NCI-H146 (cell line): ENCODE results near the gene DLX3.

ENCODE experiments used
- DNase-seq: peaks from one replicate; lab custom pipeline; 2025; lab: John Stamatoyannopoulos, UW

The DLX3 gene

DNA sequence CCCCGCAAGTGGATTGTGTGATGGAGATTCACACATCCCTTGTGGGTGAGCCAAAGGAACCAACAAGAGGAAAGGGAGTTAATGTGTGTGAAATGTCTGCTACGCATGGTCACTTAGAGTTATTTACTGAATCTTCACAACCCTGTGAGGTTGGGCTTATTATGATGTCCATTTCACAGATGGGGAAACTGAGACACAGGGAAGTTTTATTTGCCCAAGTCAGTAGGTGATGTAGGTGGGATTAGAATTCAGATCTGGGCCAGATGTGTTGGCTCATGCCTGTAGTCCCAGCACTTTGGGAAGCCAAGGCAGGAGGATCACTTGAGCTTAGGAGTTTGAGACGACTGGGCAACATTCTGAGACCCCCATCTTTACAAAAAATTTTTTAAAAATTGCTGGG is 37.7 kb downstream of the DLX3 start:
- DNase-seq: no peak

DNA sequence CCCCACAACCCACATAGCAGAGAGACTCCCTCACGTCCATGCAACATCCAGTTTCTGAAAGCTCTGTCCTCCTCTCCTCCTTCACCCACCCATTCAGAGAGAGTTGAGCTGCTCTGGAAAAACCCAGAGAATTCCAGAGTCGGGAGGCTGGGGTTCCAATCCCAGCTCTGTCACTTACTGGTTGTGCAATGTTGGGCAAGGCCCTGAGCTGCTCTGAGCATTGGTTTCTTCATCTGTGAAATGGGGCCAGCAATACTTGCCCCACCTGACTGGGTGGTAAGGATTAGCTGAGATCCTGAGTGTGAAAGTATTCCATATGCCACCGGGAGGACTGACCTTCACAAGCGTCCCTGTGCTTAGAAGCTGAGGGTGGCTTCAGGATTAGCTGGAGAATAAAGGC is 38.2 kb downstream of the DLX3 start:
- DNase-seq: no peak

DNA sequence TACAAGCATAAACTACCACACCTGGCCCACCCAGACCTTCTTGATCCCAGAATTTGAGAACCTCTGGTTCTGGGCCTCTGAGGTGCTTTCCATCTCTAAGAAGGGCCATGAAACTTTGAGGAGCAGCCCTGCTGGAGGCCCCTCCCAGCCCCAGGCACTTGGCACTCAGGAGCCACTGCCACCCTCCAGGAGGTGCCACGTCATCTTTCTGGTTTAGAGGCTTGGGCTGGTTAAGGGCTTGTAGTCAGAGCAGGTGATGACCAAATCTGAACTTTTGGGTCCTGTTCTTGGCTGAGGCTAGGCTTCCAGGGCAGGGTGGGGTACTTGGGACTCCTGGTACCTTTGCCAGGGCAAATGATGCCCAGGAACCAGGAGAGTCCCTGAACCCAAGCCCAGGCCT is 39.9 kb downstream of the DLX3 start:
- no peak for DNase-seq

DNA sequence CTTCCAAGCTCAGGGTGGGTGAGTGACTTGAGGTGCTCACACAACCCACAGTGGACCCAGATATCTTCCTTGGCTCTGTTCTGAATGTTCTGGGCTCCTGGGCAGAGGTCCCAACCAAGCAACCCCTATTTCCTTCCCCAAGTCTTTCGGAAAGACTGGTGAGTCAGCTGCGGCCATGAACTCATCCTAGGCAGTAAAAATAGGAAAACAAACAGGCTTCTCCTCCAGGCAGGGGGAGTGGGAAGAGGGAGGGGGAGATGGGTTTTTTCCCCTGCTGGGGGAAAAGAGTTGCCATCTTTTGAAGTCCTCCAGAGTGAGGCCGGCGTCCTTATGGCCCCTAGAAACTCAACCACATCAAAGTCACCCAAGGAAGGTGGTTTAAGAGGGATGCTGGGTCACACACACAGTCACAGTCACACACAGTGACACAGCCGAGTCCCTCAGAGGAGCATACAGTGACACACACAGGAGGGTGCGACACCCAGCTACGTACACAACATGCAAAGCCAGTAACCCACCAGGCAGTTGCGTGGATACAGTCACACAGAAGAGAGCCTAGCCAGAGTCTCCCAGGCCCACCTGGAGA is 42.0 kb downstream of the DLX3 start:
- no peak for DNase-seq

DNA sequence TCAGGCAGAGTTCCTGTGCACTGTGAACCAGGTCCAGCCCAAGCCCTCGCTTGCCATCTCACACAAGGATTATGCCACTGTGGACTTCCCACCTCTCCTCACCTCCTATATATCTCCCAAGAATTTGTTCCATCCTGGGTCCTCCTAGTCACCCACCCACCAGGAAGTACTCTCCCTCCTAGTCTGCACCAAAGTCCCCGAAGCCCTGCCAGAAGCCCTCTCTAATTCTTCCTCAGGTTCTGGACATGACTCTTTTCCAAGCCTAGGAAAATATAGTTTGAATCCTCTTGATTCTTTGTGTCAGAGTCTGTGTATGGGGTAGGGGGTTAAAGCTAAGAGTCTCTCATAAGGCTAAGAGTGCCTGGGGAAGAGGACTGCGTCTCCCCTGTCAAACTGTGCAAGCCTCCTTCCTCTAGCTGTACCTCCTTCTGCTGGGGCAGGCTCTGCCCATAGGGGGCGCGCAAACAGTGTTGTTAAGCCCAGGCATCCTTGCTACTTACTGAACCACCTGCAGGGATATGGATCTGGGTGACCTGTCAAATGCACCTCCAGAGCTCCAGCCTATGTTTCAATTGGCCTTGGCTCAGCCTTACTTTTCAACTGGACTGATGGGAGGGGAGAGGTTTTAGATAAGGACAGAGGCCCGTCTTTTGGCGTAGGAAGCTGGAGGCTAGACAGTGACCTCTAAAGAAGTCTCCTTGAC is 42.7 kb downstream of the DLX3 start:
- DNase-seq: peak; percentile 65

DNA sequence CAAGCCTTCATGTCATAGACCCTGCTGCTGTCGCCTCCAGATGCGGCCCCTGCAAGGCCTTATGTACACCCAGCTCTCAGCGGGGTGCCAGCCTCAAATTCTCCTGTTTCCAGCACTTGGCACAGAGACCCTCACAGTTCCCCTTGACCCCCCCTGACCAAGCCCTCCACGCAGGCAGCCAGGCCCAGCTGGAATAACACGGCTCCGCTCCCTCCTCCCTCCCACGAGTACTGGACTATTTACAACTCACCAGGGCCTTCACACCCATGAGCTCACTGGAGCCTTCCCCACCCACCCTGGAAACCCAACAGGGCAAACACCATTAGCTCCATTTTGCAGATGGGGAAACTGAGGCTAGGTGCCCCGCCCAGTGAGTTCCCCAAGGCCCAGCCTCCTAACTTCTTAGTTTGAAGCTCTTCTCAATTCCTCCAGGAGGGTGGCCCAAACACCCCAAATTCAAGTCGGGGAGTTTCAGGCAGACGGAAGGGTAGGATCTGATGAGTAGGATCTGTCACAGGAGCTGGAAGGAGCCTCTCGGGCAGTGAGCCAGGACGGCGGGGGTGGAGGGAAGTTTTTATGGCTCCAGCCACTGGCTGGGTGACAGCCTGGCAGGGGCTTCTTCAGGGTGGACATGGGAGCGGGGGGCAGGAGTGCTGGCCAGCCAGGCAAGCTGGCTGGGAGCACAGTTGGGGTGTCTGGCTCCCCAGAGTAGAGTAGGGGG is 43.5 kb downstream of the DLX3 start:
- no peak for DNase-seq

DNA sequence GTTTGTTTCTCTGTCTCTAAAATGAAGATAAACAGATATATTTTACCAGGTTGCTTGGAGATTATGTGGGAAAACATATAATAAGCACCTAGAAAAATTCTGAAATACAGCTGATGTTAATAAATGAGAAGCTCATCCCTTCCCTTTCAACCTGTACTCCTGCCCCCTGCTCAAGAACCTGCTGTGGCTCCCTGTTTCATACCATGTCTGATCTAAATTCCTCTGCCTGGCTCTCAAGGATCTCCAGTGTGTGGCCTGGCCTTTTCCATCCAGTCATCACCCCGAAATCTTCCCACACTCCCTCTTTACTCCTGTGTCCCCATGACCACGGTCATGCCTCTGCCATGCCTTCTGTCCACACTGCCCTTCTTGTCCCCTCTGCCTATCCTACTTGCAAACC is 45.4 kb downstream of the DLX3 start:
- DNase-seq: no peak

DNA sequence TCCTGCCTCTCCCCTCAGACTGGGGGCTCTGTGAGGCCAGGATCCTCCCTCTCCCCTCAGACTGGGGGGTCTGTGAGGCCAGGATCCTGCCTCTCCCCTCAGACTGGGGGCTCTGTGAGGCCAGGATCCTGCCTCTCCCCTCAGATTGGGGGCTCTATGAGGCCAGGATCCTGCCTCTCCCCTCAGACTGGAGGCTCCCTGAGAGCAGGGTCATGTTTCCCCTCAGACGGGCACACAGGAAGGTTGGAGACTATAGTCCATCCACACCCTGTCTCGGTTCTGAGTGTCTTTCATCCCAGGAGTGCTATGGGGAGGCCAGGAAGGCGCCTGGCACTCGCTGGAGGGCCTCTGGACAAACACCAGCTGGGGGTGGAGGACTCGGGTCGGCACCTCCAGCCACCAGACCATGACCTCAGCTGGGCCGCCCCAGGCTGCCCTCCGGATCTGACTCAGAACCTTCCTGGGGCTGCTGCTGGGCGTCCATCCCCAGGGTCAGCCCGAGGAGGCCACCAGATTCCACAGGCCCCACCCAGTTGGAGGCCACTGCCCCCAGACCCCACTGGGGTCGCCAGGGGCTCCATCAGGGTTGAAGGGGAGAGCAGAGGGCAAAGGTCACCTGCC is 48.0 kb downstream of the DLX3 start:
- no peak for DNase-seq

DNA sequence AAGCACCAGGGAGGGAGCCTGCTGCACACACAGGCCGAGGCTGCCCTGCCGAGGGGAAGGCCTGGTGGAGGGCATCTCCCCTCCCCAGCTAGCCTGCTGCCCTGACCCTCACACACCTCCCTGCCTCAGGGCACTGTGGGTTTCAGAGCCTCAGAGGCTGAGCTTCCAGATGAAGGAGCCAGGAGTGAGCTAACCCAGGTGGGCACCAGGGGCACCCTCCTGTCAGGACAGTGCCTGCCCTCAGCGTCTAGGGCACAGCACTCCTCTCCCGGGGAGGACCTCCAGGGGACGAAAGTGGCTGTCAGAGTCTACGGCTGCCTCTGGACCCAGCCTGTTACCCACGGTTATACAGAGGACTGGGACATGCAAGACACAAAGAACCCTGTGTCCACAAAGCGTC is 48.8 kb downstream of the DLX3 start:
- DNase-seq: no peak

DNA sequence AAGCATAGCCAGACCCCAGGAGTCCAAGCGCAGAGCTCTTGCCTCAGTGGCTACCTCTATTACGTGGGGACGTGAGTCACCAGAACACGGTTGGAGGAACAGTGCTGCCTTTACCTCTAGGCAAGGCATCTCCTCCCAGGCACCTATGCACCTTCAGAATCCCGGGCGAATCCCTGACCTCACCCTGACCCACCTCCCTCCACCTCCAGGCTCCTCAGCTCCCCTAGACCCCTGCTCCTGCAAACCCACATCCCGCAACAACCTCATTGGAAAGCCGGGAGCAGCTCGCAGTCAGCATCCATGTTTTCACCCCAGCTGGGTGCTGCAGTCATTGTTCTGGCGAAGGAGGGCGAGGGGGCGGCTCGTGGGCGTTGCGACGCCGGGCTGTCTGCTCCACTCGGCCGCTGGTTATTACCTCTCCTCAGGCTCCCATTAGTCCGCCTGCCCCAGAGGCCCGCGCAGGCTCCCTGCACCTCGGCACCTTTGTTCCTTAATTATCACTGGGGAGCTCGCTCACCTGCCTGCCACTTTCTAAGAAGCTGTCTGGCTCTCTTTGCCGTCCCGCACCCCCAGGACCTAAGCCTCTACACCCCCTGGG is 50.7 kb downstream of the DLX3 start:
- peak; percentile 32 for DNase-seq

DNA sequence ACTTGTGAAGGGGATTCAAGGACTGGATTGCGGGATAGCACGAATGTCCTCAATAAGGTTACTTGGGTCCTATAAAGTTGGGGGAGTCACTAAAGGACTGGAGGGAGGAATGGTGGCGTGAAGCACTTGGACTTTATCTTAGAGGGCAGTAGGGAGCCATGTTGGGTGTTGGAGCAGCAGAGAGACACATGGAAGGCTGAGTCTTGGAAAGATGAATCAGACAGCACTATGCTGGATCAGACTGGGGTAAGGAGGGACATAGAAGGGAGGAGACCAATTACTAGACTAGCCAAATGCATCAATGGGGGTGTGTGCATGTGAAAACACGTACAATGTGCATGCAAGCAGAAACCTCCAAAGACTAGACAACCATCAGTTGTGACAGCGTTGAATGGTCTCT is 52.1 kb downstream of the DLX3 start:
- DNase-seq: no peak

DNA sequence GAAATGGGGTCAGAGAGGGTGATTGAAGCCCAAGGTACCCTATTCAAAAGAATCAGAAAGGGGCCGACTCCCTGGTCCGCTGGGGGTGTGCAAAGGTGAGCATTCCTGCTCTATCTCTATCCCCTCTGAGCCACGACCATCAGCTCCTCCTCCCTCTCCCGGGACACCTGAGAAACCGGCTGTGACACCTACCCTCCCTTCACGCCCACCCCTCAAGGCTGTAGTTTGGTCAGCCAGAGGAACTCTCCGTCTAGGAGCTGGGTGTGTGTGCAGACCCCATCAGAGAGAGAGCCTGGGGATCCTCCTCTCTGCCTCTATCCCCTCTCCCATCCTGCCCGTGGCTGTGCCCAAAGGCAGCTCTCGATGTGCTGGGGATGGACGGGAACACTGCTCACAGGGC is 53.6 kb downstream of the DLX3 start:
- no peak for DNase-seq
